Activated CD8-positive, alpha-beta memory T cell treated with anti-CD3 and anti-CD28 coated beads, Interleukin-2, amount 50 U/mL, for 4 hours (primary cell): Measurements from ENCODE around the gene LRRC18.

Source experiments
- DNase-seq: peaks from one replicate; pipeline ENCODE4 v3.0.0-alpha.2; 2020

The LRRC18 gene

GRCh38 chr10:48905311-48905710 lies 34.3 kb downstream of the LRRC18 start:
- no peak for DNase-seq

GRCh38 chr10:48904861-48905260 lies 34.8 kb downstream of the LRRC18 start:
- no peak for DNase-seq

GRCh38 chr10:48903151-48903550 lies 36.5 kb downstream of the LRRC18 start:
- no peak for DNase-seq

- no peak for DNase-seq
These were observed 37.5 kb downstream of the LRRC18 start for GRCh38 chr10:48902096-48902495.

- DNase-seq = no peak
These were observed 38.3 kb downstream of the LRRC18 start for GRCh38 chr10:48901319-48901718.

GRCh38 chr10:48900371-48900801 lies 39.3 kb downstream of the LRRC18 start:
- DNase-seq = no peak

GRCh38 chr10:48899781-48900180 lies 39.9 kb downstream of the LRRC18 start:
- DNase-seq = no peak

GRCh38 chr10:48898426-48898825 lies 41.2 kb downstream of the LRRC18 start:
- no peak for DNase-seq

GRCh38 chr10:48897441-48897790 lies 42.2 kb downstream of the LRRC18 start:
- no peak for DNase-seq

GRCh38 chr10:48896756-48897440 lies 42.7 kb downstream of the LRRC18 start:
- DNase-seq = no peak

GRCh38 chr10:48895803-48896195 lies 43.8 kb downstream of the LRRC18 start:
- no peak for DNase-seq

- DNase-seq = no peak
These were observed 44.5 kb downstream of the LRRC18 start for GRCh38 chr10:48894911-48895802.

- no peak for DNase-seq
These were observed 48.5 kb downstream of the LRRC18 start for GRCh38 chr10:48890888-48891850.

- no peak for DNase-seq
These were observed 51.7 kb downstream of the LRRC18 start for GRCh38 chr10:48887982-48888381.

- DNase-seq = no peak
These were observed 54.3 kb downstream of the LRRC18 start for GRCh38 chr10:48885376-48885775.

GRCh38 chr10:48884179-48885045 lies 55.2 kb downstream of the LRRC18 start:
- DNase-seq = no peak

- no peak for DNase-seq
These were observed 55.9 kb downstream of the LRRC18 start for GRCh38 chr10:48883701-48884100.

GRCh38 chr10:48882881-48883280 lies 56.8 kb downstream of the LRRC18 start:
- DNase-seq = no peak

GRCh38 chr10:48881937-48882336 lies 57.7 kb downstream of the LRRC18 start:
- DNase-seq = no peak

GRCh38 chr10:48880016-48880705 lies 59.5 kb downstream of the LRRC18 start:
- no peak for DNase-seq

GRCh38 chr10:48879451-48879850 lies 60.2 kb downstream of the LRRC18 start:
- no peak for DNase-seq
